ENCODE measurements around the gene HTR1D. TPM values are rescaled to one million over a fixed set of nuclear protein-coding genes. Genes with fewer than 3 reads are reported as not detected.

The HTR1D gene, protein sequence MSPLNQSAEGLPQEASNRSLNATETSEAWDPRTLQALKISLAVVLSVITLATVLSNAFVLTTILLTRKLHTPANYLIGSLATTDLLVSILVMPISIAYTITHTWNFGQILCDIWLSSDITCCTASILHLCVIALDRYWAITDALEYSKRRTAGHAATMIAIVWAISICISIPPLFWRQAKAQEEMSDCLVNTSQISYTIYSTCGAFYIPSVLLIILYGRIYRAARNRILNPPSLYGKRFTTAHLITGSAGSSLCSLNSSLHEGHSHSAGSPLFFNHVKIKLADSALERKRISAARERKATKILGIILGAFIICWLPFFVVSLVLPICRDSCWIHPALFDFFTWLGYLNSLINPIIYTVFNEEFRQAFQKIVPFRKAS
- 11.9 to 14.2 TPM (median 13.4 TPM) in 5 replicates for total RNA-seq (2022; extraction: Qiagen RNA extraction; ENCODE audit: low read depth)

DNA sequence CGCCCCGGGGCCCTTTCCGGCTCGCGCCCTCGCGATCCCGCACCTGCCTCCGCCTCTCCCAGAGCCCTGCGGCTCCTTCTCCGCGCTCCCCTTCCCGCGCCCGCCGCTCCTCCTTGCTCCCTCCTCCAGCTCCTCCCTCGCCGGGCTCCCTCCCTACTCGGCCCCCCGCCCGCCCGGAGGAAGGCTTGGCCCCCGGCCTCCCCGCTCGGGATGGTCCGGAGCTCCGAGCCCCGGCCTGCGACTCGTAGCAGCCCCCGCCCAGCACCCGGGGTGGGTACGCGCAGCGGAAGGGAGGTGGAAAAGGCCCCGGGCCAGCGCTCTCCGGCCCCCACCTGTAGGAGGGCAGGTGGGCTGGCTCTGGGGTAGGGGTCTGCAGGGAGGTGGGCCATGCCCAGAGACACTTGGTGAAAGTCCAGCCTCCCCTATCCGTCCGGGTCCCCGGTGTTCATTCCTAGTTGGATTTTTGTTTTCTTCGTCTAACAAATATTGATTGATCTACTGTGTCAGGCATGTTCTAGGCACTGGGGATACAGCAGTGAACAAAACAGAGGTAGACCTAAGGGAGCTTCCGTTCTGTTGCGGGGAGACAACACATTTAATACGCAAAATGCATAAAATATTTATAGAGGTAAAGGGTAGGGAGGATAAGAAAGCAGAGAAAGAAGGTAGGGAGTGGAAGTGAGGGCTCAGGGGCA is at the start of gene HTR1D:
Gene HTR1D (minus strand): TSS at position 82 of the 695 bp plus-strand sequence. CDS start 23,283 bp downstream, outside the sequence.

DNA sequence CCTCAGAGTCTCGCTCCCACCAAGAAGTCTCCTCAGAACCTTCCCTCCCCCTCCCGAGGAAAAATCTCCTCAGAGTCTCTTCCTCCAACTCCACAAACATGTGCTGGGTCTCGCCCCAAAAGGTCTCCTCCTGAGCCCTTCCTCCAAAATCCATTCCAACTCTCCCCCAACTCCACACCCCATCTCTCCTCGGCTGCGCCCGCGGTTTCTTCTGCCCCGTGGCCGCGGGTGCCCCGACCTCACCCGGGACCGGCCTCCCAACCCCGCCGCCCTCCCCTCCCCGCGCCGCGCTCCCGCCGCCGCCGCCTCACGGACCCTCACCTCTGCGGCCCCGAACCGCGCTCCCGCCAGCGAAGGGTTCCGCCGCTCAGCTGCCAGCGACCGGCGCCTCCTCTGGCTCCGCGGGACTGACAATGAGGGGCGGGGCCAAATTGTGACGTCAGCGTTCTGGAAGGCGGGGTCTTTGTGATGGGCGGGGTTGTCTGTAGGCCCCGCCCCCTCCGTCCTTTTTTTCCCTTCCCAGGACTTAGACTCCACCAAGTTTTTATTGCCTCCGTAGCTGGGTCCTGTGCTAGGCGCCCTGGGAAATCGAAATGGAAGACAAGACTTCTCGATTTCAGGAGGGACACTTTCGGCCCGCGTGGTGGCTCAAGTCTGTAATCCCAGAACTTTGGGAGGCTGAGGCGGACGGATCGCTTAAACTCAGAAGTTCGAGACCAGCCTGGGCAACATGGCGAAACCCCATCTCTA is 48.7 kb downstream of the HTR1D start, which contains the start of gene LUZP1:
Gene LUZP1 (minus strand): TSS at position 412 of the 750 bp plus-strand sequence.

Other genes with a start within 250 kb of the HTR1D start
- gene LACTBL1, start 244.6 kb downstream of the HTR1D start, total RNA-seq (2022; extraction: Qiagen RNA extraction; ENCODE audit: low read depth) = not detected in 5 replicates
- not detected in 5 replicates for gene TEX46, start 201.7 kb downstream of the HTR1D start, total RNA-seq (2022; extraction: Qiagen RNA extraction; ENCODE audit: low read depth)
- 84.9 to 102 TPM (median 90.9 TPM) in 5 replicates for gene KDM1A, start 198.0 kb downstream of the HTR1D start, total RNA-seq (2022; extraction: Qiagen RNA extraction; ENCODE audit: low read depth)
- 17.3 to 24.1 TPM (median 21.7 TPM) in 5 replicates for gene LUZP1, start 48.6 kb downstream of the HTR1D start, total RNA-seq (2022; extraction: Qiagen RNA extraction; ENCODE audit: low read depth)
- gene HNRNPR, start 126.8 kb upstream of the HTR1D start, total RNA-seq (2022; extraction: Qiagen RNA extraction; ENCODE audit: low read depth) = 157 to 183 TPM (median 163 TPM) in 5 replicates
- gene ZNF436, start 152.3 kb upstream of the HTR1D start, total RNA-seq (2022; extraction: Qiagen RNA extraction; ENCODE audit: low read depth) = 4.2 to 5.8 TPM (median 5.6 TPM) in 5 replicates
- gene TCEA3, start 207.2 kb upstream of the HTR1D start, total RNA-seq (2022; extraction: Qiagen RNA extraction; ENCODE audit: low read depth) = 0.42 to 0.74 TPM (median 0.55 TPM) in 5 replicates

Measured in A549 treated with GW870086 at 1 μM for 4 hours (cell line).